ENCODE results near the gene GPR39.

- TF ChIP-seq, protein P1, sequence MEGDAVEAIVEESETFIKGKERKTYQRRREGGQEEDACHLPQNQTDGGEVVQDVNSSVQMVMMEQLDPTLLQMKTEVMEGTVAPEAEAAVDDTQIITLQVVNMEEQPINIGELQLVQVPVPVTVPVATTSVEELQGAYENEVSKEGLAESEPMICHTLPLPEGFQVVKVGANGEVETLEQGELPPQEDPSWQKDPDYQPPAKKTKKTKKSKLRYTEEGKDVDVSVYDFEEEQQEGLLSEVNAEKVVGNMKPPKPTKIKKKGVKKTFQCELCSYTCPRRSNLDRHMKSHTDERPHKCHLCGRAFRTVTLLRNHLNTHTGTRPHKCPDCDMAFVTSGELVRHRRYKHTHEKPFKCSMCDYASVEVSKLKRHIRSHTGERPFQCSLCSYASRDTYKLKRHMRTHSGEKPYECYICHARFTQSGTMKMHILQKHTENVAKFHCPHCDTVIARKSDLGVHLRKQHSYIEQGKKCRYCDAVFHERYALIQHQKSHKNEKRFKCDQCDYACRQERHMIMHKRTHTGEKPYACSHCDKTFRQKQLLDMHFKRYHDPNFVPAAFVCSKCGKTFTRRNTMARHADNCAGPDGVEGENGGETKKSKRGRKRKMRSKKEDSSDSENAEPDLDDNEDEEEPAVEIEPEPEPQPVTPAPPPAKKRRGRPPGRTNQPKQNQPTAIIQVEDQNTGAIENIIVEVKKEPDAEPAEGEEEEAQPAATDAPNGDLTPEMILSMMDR (conservative IDR thresholded peaks at IDR 0.05; ENCODE audit: low read length): no peak
- TF ChIP-seq EZH2phosphoT487 (IDR thresholded peaks at IDR 0.05; ENCODE audit: borderline replicate concordance, low read depth, low read length): no peak
Observed at GRCh38 chr2:132599556-132599955, 183.0 kb downstream of the GPR39 start.
